ENCODE data around the gene AHI1.

Gene AHI1

DNA sequence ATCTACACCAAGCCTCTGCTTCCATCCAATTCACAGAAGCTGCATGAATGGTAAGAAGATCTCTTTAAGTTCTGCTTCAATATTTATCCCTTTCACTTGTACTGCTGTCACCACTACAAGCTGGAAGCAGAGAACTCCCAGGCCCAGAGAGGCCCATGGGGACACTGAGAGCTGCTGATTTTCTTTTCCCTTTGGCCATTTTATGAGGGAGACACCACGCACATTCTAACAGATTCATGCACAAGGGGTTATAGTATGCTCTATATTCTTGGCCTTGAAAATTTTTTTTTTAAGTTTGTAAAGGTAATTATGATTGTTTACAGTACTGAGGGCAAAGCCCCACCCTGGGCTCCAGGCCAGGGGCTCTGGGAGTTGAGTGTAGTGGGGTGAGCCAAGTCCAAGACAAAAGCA lies 228.1 kb downstream of the AHI1 start:
- TF ChIP-seq, protein P1, sequence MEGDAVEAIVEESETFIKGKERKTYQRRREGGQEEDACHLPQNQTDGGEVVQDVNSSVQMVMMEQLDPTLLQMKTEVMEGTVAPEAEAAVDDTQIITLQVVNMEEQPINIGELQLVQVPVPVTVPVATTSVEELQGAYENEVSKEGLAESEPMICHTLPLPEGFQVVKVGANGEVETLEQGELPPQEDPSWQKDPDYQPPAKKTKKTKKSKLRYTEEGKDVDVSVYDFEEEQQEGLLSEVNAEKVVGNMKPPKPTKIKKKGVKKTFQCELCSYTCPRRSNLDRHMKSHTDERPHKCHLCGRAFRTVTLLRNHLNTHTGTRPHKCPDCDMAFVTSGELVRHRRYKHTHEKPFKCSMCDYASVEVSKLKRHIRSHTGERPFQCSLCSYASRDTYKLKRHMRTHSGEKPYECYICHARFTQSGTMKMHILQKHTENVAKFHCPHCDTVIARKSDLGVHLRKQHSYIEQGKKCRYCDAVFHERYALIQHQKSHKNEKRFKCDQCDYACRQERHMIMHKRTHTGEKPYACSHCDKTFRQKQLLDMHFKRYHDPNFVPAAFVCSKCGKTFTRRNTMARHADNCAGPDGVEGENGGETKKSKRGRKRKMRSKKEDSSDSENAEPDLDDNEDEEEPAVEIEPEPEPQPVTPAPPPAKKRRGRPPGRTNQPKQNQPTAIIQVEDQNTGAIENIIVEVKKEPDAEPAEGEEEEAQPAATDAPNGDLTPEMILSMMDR (IDR thresholded peaks at IDR 0.05) = no peak

- TF ChIP-seq, protein P1 (IDR thresholded peaks at IDR 0.05) = no peak
These were observed 228.8 kb downstream of the AHI1 start for GRCh38 chr6:135268740-135269139.

GRCh38 chr6:135268263-135268662 lies 229.3 kb downstream of the AHI1 start:
- TF ChIP-seq, protein P1 (IDR thresholded peaks at IDR 0.05) = no peak

GRCh38 chr6:135267085-135267484 lies 230.5 kb downstream of the AHI1 start:
- TF ChIP-seq, protein P1 (IDR thresholded peaks at IDR 0.05) = no peak

DNA sequence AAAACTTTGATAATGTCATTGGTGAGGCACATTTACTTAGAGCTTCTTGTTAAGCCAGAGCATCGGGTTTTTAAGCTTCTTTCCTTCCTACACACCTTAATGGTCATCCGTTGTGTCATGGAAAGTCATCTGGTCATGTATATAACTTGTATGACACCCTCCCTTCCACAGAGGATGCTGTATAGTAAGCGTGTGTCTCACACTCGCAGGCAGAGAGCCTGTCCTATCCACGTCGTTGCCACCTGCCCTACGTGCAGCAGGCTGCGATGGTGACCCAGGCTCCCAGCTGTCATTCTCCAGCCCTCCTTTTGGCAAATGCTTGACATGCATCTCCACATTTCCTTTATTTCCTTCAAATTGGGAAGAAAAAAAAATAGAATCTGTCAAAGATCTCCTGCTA lies 230.9 kb downstream of the AHI1 start:
- TF ChIP-seq, protein P1 (IDR thresholded peaks at IDR 0.05) = no peak

- TF ChIP-seq, protein P1 (IDR thresholded peaks at IDR 0.05) = no peak
These were observed 232.3 kb downstream of the AHI1 start for GRCh38 chr6:135265278-135265677.

- TF ChIP-seq, protein P1 (IDR thresholded peaks at IDR 0.05) = no peak
These were observed 235.4 kb downstream of the AHI1 start for GRCh38 chr6:135261872-135262725.

All from LNCAP (cell line).